ENCODE results near the gene MGAT4C. TPM values are rescaled to one million over a fixed set of nuclear protein-coding genes. Genes with fewer than 3 reads are reported as not detected.

Gene MGAT4C
- polyA plus RNA-seq, 1 of the 3 experiments (the other 2 are of a cell fraction): 0.07 TPM

DNA sequence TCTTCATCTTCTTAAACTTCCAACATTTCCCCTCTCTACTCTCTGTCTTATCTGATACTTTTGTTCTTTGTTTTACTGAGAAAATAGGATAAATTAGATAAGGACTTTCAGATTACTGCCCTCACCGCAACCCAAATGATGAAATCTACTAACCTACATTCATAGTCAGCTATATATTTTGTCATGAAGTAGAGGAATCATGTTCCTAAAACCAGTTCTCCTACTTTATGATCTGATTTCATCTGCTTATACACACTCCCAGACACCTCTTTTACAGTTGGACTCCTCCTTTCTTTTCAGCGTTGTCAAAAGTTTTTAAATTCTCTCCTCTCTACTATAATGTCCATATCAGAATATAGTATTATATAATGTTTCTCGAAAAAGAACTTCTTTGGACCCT is 29.7 kb downstream of the MGAT4C start:
- H3K27me3 ChIP-seq (ENCODE audit: insufficient read depth): no peaks in the 10 kb centered on the region
- H3K4me3 ChIP-seq (ENCODE audit: low read depth in 2 of 2, low read length in 1 of 2): no peak overlapping the region
- no peaks in the 10 kb centered on the region for H3K9me3 ChIP-seq
- TF ChIP-seq, protein P1, sequence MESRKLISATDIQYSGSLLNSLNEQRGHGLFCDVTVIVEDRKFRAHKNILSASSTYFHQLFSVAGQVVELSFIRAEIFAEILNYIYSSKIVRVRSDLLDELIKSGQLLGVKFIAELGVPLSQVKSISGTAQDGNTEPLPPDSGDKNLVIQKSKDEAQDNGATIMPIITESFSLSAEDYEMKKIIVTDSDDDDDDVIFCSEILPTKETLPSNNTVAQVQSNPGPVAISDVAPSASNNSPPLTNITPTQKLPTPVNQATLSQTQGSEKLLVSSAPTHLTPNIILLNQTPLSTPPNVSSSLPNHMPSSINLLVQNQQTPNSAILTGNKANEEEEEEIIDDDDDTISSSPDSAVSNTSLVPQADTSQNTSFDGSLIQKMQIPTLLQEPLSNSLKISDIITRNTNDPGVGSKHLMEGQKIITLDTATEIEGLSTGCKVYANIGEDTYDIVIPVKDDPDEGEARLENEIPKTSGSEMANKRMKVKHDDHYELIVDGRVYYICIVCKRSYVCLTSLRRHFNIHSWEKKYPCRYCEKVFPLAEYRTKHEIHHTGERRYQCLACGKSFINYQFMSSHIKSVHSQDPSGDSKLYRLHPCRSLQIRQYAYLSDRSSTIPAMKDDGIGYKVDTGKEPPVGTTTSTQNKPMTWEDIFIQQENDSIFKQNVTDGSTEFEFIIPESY (IDR thresholded peaks at IDR 0.05; ENCODE audit: borderline replicate concordance, low read depth): no peak
- TF ChIP-seq ELF1 (IDR thresholded peaks at IDR 0.05) (no peak), EZH2phosphoT487 (IDR thresholded peaks at IDR 0.05; ENCODE audit: borderline replicate concordance, low read depth) (no peak), YY1 (IDR thresholded peaks at IDR 0.05; ENCODE audit: low read depth) (no peak), JUND (IDR thresholded peaks at IDR 0.05) (no peak), TAF1 (IDR thresholded peaks at IDR 0.05; ENCODE audit: borderline replicate concordance, low read depth, low read length) (no peak), TEAD4 (IDR thresholded peaks at IDR 0.05; ENCODE audit: borderline replicate concordance, insufficient read depth) (no peak), POLR2AphosphoS5 (IDR thresholded peaks at IDR 0.05; ENCODE audit: low read depth, low read length) (no peak), GABPA (IDR thresholded peaks at IDR 0.05; ENCODE audit: low read depth) (no peak), CHD2 (IDR thresholded peaks at IDR 0.05; ENCODE audit: low read length, partially characterized antibody) (no peak), MEF2A (IDR thresholded peaks at IDR 0.05; ENCODE audit: borderline replicate concordance, low read depth) (no peak), RCOR1 (IDR thresholded peaks at IDR 0.05; ENCODE audit: low read length) (no peak), NFIC (IDR thresholded peaks at IDR 0.05; ENCODE audit: borderline replicate concordance) (no peak), RXRA (IDR thresholded peaks at IDR 0.05; ENCODE audit: borderline replicate concordance, low read depth) (no peak), SIN3A (IDR thresholded peaks at IDR 0.05; ENCODE audit: borderline replicate concordance, low read depth, low read length) (no peak), SMC3 (IDR thresholded peaks at IDR 0.05; ENCODE audit: low read depth, low read length) (no peak)
- TF ChIP-seq, protein P2, sequence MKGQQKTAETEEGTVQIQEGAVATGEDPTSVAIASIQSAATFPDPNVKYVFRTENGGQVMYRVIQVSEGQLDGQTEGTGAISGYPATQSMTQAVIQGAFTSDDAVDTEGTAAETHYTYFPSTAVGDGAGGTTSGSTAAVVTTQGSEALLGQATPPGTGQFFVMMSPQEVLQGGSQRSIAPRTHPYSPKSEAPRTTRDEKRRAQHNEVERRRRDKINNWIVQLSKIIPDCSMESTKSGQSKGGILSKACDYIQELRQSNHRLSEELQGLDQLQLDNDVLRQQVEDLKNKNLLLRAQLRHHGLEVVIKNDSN (IDR thresholded peaks at IDR 0.05; ENCODE audit: borderline replicate concordance, low read depth): no peak
- TF ChIP-seq, protein P3, sequence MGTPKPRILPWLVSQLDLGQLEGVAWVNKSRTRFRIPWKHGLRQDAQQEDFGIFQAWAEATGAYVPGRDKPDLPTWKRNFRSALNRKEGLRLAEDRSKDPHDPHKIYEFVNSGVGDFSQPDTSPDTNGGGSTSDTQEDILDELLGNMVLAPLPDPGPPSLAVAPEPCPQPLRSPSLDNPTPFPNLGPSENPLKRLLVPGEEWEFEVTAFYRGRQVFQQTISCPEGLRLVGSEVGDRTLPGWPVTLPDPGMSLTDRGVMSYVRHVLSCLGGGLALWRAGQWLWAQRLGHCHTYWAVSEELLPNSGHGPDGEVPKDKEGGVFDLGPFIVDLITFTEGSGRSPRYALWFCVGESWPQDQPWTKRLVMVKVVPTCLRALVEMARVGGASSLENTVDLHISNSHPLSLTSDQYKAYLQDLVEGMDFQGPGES (IDR thresholded peaks at IDR 0.05; ENCODE audit: low read depth, low read length): no peak
- TF ChIP-seq, protein P4, sequence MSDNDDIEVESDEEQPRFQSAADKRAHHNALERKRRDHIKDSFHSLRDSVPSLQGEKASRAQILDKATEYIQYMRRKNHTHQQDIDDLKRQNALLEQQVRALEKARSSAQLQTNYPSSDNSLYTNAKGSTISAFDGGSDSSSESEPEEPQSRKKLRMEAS (IDR thresholded peaks at IDR 0.05; ENCODE audit: low read depth): no peak
- DNase-seq: no peak
- no peak overlapping the region for H3K27ac ChIP-seq (ENCODE audit: low read depth in 2 of 2, low read length in 1 of 2)
- no peaks in the 10 kb centered on the region for H3F3A ChIP-seq (replicated peaks; ENCODE audit: insufficient read depth)
- CTCF ChIA-PET: no interaction called here
- H3K4me2 ChIP-seq: no peak overlapping the region
- no peaks in the 10 kb centered on the region for H4K20me1 ChIP-seq (ENCODE audit: insufficient read depth)
- H3K79me2 ChIP-seq (ENCODE audit: insufficient read depth): no peaks in the 10 kb centered on the region
- peaks cover 0 to 14% of the 10 kb centered on the region in 2 experiments; a peak in 2 of 4 replicates for H3K4me1 ChIP-seq (ENCODE audit: control insufficient read depth in 1 of 2, insufficient read depth in 2 of 2, low read depth in 1 of 2, low read length in 1 of 2)
- POLR2A ChIA-PET: no interaction called here
- no peak overlapping the region for H3K9ac ChIP-seq
- no peak overlapping the region for H2AFZ ChIP-seq (ENCODE audit: low read depth)
- H3K36me3 ChIP-seq (replicated peaks in 1 of 2; ENCODE audit: control insufficient read depth in 1 of 2, insufficient read depth in 2 of 2, low read length in 1 of 2): no peaks in the 10 kb centered on the region
- WGBS (ENCODE audit: low lambda C conversion rate): 87% methylated on average over 3 of the region's 3 CpGs
- no peaks in the 10 kb centered on the region for H3K9me2 ChIP-seq
